Measurements from ENCODE around the gene SMIM38. TPM values are rescaled to one million over a fixed set of nuclear protein-coding genes. Genes with fewer than 3 reads are reported as not detected.

SMIM38 gene
- total RNA-seq, 1 donor from 2014 or later = 0.26 TPM

DNA sequence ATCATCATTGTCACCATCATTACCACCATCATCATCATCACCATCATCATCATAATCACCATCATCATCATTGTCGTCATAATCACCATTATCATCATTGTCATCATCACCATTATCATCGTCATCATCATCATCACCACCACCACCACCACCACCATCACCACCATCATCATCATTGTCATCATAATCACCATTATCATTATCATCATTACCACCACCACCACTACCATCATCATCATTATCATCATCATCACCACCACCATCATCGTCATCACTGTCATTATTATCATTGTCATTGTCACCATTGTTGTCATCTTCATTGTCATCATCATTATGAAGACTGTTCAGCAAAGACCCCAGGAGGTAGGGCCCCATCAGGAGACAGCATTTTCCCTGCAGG lies 33.3 kb downstream of the SMIM38 start:
- H3K4me3 Mint-ChIP-seq = no peak overlapping the region
- intact Hi-C loops (cut with micrococcal nuclease) = no loop called here

DNA sequence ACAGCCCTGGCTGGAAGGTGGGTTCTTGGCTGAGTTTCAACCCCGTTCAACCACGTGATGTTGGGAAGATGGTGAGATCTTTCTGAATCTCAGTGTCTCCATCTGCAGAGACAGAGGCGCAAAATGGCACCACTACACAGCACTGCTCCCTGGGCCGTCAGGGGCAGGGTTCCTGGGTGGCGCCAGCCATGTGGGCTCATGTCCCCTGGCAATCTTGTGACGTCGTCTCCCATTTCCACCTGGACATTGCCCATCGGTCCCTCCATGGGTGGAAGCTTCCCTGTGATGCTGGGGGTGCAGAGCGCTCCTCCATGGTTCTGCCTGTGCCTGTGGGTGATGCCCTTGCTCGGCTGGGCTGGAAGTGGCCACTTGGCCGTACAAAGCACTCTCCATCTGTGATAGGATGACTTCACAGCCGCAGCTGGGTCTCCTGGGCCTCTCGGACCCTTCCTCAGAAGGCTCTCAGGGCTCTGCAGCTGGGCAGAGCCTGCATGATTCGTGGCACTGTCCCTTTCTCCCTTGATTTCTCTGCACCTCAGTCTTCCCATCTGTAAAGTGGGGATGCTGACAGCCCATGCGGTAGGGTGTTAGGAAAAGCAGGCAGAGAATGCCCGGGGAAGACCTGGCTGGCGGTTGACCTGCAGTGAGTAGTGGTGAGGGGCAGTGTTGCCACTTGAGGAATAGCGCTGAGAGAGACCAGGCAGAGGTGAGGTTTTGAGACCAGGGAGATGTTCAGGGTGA lies 35.2 kb downstream of the SMIM38 start:
- H3K27me3 Mint-ChIP-seq (ENCODE audit: insufficient read depth) = no peaks in the 10 kb centered on the region
- peaks cover 20% of the 10 kb centered on the region for H3K9me3 Mint-ChIP-seq
- intact Hi-C loops (cut with micrococcal nuclease) = no loop called here
- H3K4me1 Mint-ChIP-seq (ENCODE audit: low read depth) = no peaks in the 10 kb centered on the region
- no peak overlapping the region for H3K4me3 Mint-ChIP-seq
- no peak for DNase-seq (ENCODE audit: low spot score)
- no peak overlapping the region for H3K27ac Mint-ChIP-seq
- no peaks in the 10 kb centered on the region for H3K36me3 Mint-ChIP-seq (ENCODE audit: low read depth)

More for the DNA sequence above, 33.3 kb downstream of the SMIM38 start:
- H3K36me3 Mint-ChIP-seq (ENCODE audit: low read depth) = no peaks in the 10 kb centered on the region
- peaks cover 2% of the 10 kb centered on the region for H3K27me3 Mint-ChIP-seq (ENCODE audit: insufficient read depth)
- H3K27ac Mint-ChIP-seq = no peak overlapping the region
- H3K9me3 Mint-ChIP-seq = peaks cover 8% of the 10 kb centered on the region
- no peak for DNase-seq (ENCODE audit: low spot score)
- no peaks in the 10 kb centered on the region for H3K4me1 Mint-ChIP-seq (ENCODE audit: low read depth)

DNA sequence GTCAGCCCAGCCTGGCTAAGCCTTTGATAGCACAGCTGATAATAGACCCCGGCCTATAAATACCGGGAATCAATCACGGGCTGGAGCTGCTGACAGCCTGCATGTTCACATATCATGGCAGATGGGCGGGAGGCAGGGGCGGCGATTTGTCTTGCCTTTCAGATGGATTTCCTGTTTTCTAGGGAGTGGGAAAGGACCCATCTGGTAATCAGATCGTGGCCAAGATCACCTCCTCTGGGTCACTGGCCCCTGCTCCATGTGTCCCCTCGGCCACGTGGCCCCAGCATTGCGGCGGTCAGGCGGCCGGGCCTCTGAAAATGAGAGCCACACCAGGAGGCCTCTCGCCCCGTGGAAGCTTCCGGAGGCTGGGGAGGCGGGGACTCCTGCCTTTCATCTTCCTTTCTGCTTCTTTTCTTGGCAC lies 36.6 kb downstream of the SMIM38 start:
- no peaks in the 10 kb centered on the region for H3K4me1 Mint-ChIP-seq (ENCODE audit: low read depth)
- H3K27ac Mint-ChIP-seq = no peak overlapping the region
- no peak for DNase-seq (ENCODE audit: low spot score)
- H3K9me3 Mint-ChIP-seq = peaks cover 20% of the 10 kb centered on the region
- intact Hi-C loops (cut with micrococcal nuclease) = no loop called here
- no peaks in the 10 kb centered on the region for H3K36me3 Mint-ChIP-seq (ENCODE audit: low read depth)
- no peak overlapping the region for H3K4me3 Mint-ChIP-seq
- H3K27me3 Mint-ChIP-seq (ENCODE audit: insufficient read depth) = no peaks in the 10 kb centered on the region

GRCh38 chr11:69193151-69193550 lies 37.4 kb downstream of the SMIM38 start:
- Mint-ChIP-seq H3K27ac (no peak overlapping the region), H3K9me3 (peaks cover 18% of the 10 kb centered on the region), H3K27me3 (ENCODE audit: insufficient read depth) (no peaks in the 10 kb centered on the region), H3K36me3 (ENCODE audit: low read depth) (no peaks in the 10 kb centered on the region), H3K4me3 (no peak overlapping the region), H3K4me1 (ENCODE audit: low read depth) (no peaks in the 10 kb centered on the region)
- DNase-seq (ENCODE audit: low spot score) = no peak
- intact Hi-C loops (cut with micrococcal nuclease) = no loop called here

- Mint-ChIP-seq H3K9me3 (peaks cover 16% of the 10 kb centered on the region), H3K36me3 (ENCODE audit: low read depth) (no peaks in the 10 kb centered on the region), H3K4me3 (no peak overlapping the region), H3K27me3 (ENCODE audit: insufficient read depth) (no peaks in the 10 kb centered on the region), H3K4me1 (ENCODE audit: low read depth) (no peaks in the 10 kb centered on the region), H3K27ac (no peak overlapping the region)
- DNase-seq (ENCODE audit: low spot score) = no peak
- intact Hi-C loops (cut with micrococcal nuclease) = no loop called here
These were observed 37.9 kb downstream of the SMIM38 start for GRCh38 chr11:69193629-69194028.

- Mint-ChIP-seq H3K4me3 (no peak overlapping the region), H3K27ac (no peak overlapping the region), H3K27me3 (ENCODE audit: insufficient read depth) (no peaks in the 10 kb centered on the region), H3K4me1 (ENCODE audit: low read depth) (no peaks in the 10 kb centered on the region), H3K9me3 (peaks cover 12% of the 10 kb centered on the region), H3K36me3 (ENCODE audit: low read depth) (no peaks in the 10 kb centered on the region)
- no peak for DNase-seq (ENCODE audit: low spot score)
- intact Hi-C loops (cut with micrococcal nuclease) = no loop called here
These were observed 38.7 kb downstream of the SMIM38 start for GRCh38 chr11:69194396-69194795.

GRCh38 chr11:69194956-69195355 lies 39.2 kb downstream of the SMIM38 start:
- H3K9me3 Mint-ChIP-seq = peaks cover 12% of the 10 kb centered on the region
- intact Hi-C loops (cut with micrococcal nuclease) = no loop called here
- no peak overlapping the region for H3K4me3 Mint-ChIP-seq
- H3K27me3 Mint-ChIP-seq (ENCODE audit: insufficient read depth) = no peaks in the 10 kb centered on the region
- no peak for DNase-seq (ENCODE audit: low spot score)
- no peak overlapping the region for H3K27ac Mint-ChIP-seq
- no peaks in the 10 kb centered on the region for H3K36me3 Mint-ChIP-seq (ENCODE audit: low read depth)
- H3K4me1 Mint-ChIP-seq (ENCODE audit: low read depth) = no peaks in the 10 kb centered on the region

DNA sequence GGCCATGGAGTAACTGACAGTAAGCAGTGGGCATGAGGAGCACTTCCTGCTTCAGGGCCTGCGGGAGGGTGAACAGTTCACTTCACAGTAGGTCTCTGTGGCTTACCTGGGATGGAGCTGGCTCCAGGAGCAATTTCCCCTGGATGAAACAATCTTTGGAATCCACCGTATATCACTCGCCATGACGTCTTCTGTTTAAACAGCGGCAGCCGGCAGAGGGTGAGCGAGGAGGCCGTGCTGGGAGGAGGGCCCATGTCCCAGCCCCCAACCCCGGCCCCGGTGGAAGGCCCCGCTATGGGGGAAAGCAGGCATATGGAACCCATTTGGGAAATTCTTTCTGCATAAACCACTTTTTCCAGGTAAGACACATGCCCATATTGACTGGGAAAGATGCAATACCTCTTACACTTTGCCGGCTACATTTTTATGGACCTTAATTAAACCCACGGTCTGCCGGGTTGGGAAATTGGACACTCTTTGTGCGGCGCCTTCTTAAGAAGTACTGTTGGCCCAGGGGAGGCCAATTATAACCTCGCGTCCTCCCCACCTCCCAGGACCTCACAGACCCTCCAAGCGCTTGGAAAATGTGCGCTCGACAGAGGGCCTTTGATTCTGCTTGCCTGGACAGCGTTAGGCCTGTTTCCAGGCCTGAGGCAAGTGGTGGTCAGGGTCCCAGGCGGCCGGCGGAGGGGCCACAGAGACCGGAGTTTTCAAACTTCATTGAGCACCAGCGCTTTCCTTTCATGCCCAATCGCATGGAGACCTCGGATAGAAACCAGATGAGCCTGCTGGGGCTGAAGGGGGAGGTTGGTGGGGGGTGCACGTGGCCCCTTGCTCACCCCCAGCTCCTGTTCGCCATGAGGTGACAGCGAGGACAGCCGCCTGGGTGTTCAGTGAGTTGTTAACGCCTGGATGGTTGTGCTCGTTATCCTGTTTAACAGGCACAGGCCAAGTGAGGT lies 40.4 kb downstream of the SMIM38 start:
- DNase-seq (ENCODE audit: low spot score) = no peak
- H3K27ac Mint-ChIP-seq = no peak overlapping the region
- intact Hi-C loops (cut with micrococcal nuclease) = no loop called here

GRCh38 chr11:69196783-69197169 lies 41.0 kb downstream of the SMIM38 start:
- intact Hi-C loops (cut with micrococcal nuclease) = no loop called here
- H3K27me3 Mint-ChIP-seq (ENCODE audit: insufficient read depth) = no peaks in the 10 kb centered on the region
- H3K4me1 Mint-ChIP-seq (ENCODE audit: low read depth) = no peaks in the 10 kb centered on the region
- peaks cover 12% of the 10 kb centered on the region for H3K9me3 Mint-ChIP-seq
- no peak overlapping the region for H3K27ac Mint-ChIP-seq
- no peak for DNase-seq (ENCODE audit: low spot score)
- H3K4me3 Mint-ChIP-seq = no peak overlapping the region
- no peaks in the 10 kb centered on the region for H3K36me3 Mint-ChIP-seq (ENCODE audit: low read depth)

More for the DNA sequence above, 40.4 kb downstream of the SMIM38 start:
- H3K36me3 Mint-ChIP-seq (ENCODE audit: low read depth) = no peaks in the 10 kb centered on the region
- H3K4me3 Mint-ChIP-seq = no peak overlapping the region
- no peaks in the 10 kb centered on the region for H3K4me1 Mint-ChIP-seq (ENCODE audit: low read depth)
- H3K9me3 Mint-ChIP-seq = peaks cover 12% of the 10 kb centered on the region
- no peaks in the 10 kb centered on the region for H3K27me3 Mint-ChIP-seq (ENCODE audit: insufficient read depth)

DNA sequence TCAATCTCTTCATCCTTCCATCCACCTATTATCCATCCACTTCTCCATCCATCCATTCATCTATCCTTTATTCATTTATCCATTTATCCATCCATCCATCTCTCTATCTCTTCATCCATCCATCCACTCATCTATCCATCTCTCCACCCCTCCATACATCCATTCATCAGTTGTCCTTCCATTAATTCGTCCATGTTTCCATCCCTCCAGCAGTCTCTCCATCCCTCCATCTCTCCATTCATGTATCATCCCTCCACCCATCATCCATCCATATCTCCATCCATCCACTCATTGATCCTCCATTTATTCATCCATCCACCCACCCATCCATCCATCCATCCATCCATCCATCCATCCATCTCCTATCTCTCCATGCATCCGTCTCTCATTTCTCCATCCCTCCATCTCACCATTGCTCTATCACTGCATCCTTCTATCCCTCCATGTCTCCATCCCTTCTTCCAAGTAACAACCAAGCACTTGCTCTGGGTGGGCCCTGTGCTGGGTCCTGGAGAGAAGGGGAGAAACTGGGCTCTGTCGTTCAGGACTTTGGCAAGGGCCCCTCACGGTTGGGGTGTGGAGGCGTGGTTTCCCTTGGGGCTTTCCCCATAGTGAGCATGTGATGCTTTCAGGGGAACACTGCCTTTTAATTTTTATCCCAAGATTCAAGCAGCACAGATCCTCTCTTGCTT lies 43.3 kb downstream of the SMIM38 start:
- Mint-ChIP-seq H3K27me3 (ENCODE audit: insufficient read depth) (no peaks in the 10 kb centered on the region), H3K27ac (no peak overlapping the region)
- intact Hi-C loops (cut with micrococcal nuclease) = no loop called here

DNA sequence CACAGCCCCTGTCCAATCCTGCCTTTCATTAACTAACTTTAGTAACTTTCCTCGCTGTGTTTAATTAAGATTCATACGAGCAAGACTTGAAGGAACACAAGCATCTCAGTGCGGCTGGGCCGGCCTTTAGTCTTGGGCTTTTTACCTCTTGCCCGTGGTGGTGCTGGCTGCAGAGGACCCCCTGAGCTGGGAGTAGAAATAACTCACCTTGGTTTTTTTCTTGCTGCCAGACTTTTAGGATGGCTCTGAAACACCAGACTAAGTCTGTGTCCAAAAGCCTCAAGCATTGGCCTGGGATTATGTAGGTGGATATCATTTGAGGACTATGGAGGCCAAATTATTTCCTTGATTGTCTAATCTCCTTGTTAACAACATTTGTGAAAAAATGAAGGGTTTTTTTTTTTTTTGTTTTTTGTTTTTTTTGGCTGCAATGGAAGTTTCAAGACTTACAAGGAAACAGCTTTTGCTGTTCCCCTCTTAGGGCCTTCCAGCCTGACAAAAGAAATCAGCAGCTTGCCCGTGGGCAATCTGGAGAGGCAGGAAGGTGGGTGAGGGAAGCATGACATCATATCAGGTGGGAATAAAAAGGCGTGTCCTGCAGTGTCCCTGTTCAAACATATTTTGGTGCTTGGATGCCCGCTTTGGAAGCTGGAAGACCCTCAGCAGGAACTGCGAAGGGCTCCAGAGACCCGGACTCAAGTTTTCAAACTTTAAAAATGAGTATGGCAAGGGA lies 44.0 kb downstream of the SMIM38 start:
- DNase-seq (ENCODE audit: low spot score) = no peak
- intact Hi-C loops (cut with micrococcal nuclease) = no loop called here
- Mint-ChIP-seq H3K27me3 (ENCODE audit: insufficient read depth) (no peaks in the 10 kb centered on the region), H3K4me1 (ENCODE audit: low read depth) (no peaks in the 10 kb centered on the region), H3K36me3 (ENCODE audit: low read depth) (no peaks in the 10 kb centered on the region), H3K4me3 (no peak overlapping the region), H3K9me3 (peaks cover 6% of the 10 kb centered on the region), H3K27ac (no peak overlapping the region)

More for the DNA sequence above, 43.3 kb downstream of the SMIM38 start:
- Mint-ChIP-seq H3K9me3 (peaks cover 12% of the 10 kb centered on the region), H3K4me3 (no peak overlapping the region), H3K4me1 (ENCODE audit: low read depth) (no peaks in the 10 kb centered on the region), H3K36me3 (ENCODE audit: low read depth) (no peaks in the 10 kb centered on the region)
- no peak for DNase-seq (ENCODE audit: low spot score)

DNA sequence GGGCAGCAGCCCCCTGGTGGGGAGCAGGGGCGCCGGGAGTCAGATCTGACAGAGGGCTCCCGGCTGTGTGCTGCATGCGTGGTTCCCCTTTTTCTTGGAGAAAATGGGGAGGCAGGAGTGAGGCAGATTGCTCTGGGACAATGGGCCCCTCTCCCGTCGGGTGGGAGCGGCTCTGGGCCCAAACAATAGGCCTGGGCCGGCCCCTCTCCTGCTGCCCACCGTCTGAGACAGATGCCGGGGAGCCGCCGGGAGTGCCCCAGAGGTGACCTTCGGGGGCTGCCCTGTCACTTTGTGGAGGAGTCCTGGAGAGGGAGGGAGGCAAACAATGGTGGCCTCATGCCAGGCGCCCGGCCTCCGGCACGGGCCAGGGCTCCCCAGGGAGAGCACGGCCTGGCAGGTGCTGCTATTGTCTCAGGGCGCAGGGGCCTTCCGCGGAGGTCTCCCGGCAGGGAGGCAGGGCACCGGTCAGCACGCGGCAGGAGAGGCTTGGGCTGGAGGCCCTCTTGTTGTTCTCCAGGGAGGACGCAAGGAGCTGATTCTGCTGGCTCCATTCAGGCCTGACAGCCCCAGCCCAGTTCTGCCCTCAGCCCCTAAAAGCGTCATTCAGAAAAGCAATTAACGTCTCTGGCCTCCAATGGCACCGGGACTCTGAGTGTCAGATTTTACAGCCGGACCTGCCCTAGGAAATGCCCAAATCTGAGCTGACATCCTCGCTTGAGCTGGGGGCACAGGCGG lies 44.8 kb downstream of the SMIM38 start:
- intact Hi-C loops (cut with micrococcal nuclease) = no loop called here
- H3K4me3 Mint-ChIP-seq = no peak overlapping the region
- no peak overlapping the region for H3K27ac Mint-ChIP-seq
- no peaks in the 10 kb centered on the region for H3K4me1 Mint-ChIP-seq (ENCODE audit: low read depth)
- no peak for DNase-seq (ENCODE audit: low spot score)
- no peaks in the 10 kb centered on the region for H3K36me3 Mint-ChIP-seq (ENCODE audit: low read depth)
- no peaks in the 10 kb centered on the region for H3K27me3 Mint-ChIP-seq (ENCODE audit: insufficient read depth)
- no peaks in the 10 kb centered on the region for H3K9me3 Mint-ChIP-seq

Measured in activated T-helper 1 cell treated with anti-CD3 and anti-CD28 coated beads, Interleukin-12 subunit alpha, Interleukin-12 subunit beta, Interleukin-2, Interleukin-4 antibody, amounts not matched to agents 30 ng/mL and 10 ng/mL and 1 ng/mL, durations not matched to agents 14 hours and 24 hours and 36 hours (primary cell).